Spinal cord (tissue), 10 donors: ENCODE results near the gene CDH23. TPM values are rescaled to one million over a fixed set of nuclear protein-coding genes. Genes with fewer than 3 reads are reported as not detected.

ENCODE experiments used
- DNase-seq, 6 donors: peaks; one replicate each; pipeline versions ENCODE4 v3.0.0 to v3.0.0-alpha.2; 2013 to 2015; ENCODE audit warnings: low spot score in 6 of 6, low read depth in 4 of 6
- H3K27ac ChIP-seq: one replicate; pipeline ENCODE4 v1.5.1; 2013; ENCODE audit warnings: low read depth, low read length, control low read depth
- H3K27me3 ChIP-seq: one replicate; pipeline ENCODE4 v1.6.1; 2013; ENCODE audit warnings: low read length; ENCODE audit not compliant: control insufficient read depth, insufficient read depth
- H3K36me3 ChIP-seq: one replicate; pipeline ENCODE4 v1.6.1; 2013; ENCODE audit warnings: low read length; ENCODE audit not compliant: control insufficient read depth, insufficient read depth
- H3K4me1 ChIP-seq: one replicate; pipeline ENCODE4 v1.6.1; 2013; ENCODE audit warnings: low read length; ENCODE audit not compliant: control insufficient read depth, insufficient read depth
- H3K4me3 ChIP-seq: one replicate; pipeline ENCODE4 v1.5.1; 2013; ENCODE audit warnings: low read depth, low read length, control low read depth
- H3K9me3 ChIP-seq: one replicate; pipeline ENCODE4 v1.6.1; 2013; ENCODE audit warnings: low read length; ENCODE audit not compliant: control insufficient read depth, insufficient read depth
- WGBS: methylation state at CpG from one replicate; pipeline ENCODE4 v1.1.5; 2013; ENCODE audit warnings: missing lambda C conversion rate; ENCODE audit not compliant: insufficient coverage; 5-methylcytosine and 5-hydroxymethylcytosine counted together
- polyA plus RNA-seq, 2 donors: library from polyadenylated mRNA; unstranded; fragments of 120-200 nt; gene quantifications; one replicate each; pipeline ENCODE4 v1.2.1, GENCODE V29; 2013; ENCODE audit not compliant: insufficient read length in 2 of 2
- total RNA-seq, 2 donors: library from RNA; depleted of rRNA in 1 of 2; stranded (reverse); fragments of 120-200 nt in 1 of 2; fragments of >200 nt in 1 of 2; gene quantifications; one replicate each; pipeline versions ENCODE4 v1.2.3 to v1.2.4, GENCODE V29; 2013 to 2014
- donor health status: healthy.

Gene CDH23
- total and polyA plus RNA-seq, 4 donors = 15.6 to 24.2 (median 19.0) TPM

GRCh38 chr10:71840177-71840957 lies 443.6 kb downstream of the CDH23 start:
- peaks cover 10% of the 10 kb centered on the region for H3K36me3 ChIP-seq

GRCh38 chr10:71840958-71841335 lies 444.2 kb downstream of the CDH23 start:
- DNase-seq = peak in 1 of 6 donors; percentile 59
- Histone ChIP-seq H3K27ac (peak overlapping the region; percentile 83), H3K27me3 (no peaks in the 10 kb centered on the region), H3K4me3 (no peak overlapping the region), H3K4me1 (peaks cover 67% of the 10 kb centered on the region), H3K9me3 (no peaks in the 10 kb centered on the region), H3K36me3 (peaks cover 10% of the 10 kb centered on the region)
- 14% methylated on average over 3 of the region's 4 CpGs for WGBS

More at GRCh38 chr10:71840177-71840957, 443.6 kb downstream of the CDH23 start:
- peak overlapping the region; percentile 83 for H3K27ac ChIP-seq
- WGBS = 4% methylated on average over 3 of the region's 6 CpGs
- no peaks in the 10 kb centered on the region for H3K9me3 ChIP-seq
- H3K4me1 ChIP-seq = peaks cover 65% of the 10 kb centered on the region
- no peak overlapping the region for H3K4me3 ChIP-seq
- DNase-seq = peak; percentile 80 to 99 (median 92)
- H3K27me3 ChIP-seq = no peaks in the 10 kb centered on the region

GRCh38 chr10:71842422-71842821 lies 445.7 kb downstream of the CDH23 start:
- Histone ChIP-seq H3K27ac (no peak overlapping the region), H3K4me1 (peaks cover 61% of the 10 kb centered on the region), H3K27me3 (no peaks in the 10 kb centered on the region), H3K36me3 (peaks cover 10% of the 10 kb centered on the region), H3K9me3 (no peaks in the 10 kb centered on the region), H3K4me3 (no peak overlapping the region)
- no peak for DNase-seq
- no CpG with 5 or more reads among the region's 2 CpGs for WGBS

- H3K4me3 ChIP-seq = no peak overlapping the region
- peak overlapping the region; percentile 40 for H3K27ac ChIP-seq
- H3K9me3 ChIP-seq = no peaks in the 10 kb centered on the region
- H3K4me1 ChIP-seq = peaks cover 59% of the 10 kb centered on the region
- no peaks in the 10 kb centered on the region for H3K27me3 ChIP-seq
- no peak for DNase-seq
- 78% methylated on average over 3 of the region's 14 CpGs for WGBS
- H3K36me3 ChIP-seq = peaks cover 5% of the 10 kb centered on the region
These were observed 446.4 kb downstream of the CDH23 start for GRCh38 chr10:71842856-71843686.

- 60% methylated on average over 1 of the region's 2 CpGs for WGBS
- Histone ChIP-seq H3K27me3 (no peaks in the 10 kb centered on the region), H3K4me1 (peaks cover 52% of the 10 kb centered on the region), H3K9me3 (no peaks in the 10 kb centered on the region), H3K36me3 (no peaks in the 10 kb centered on the region), H3K27ac (no peak overlapping the region), H3K4me3 (no peak overlapping the region)
- no peak for DNase-seq
These were observed 447.4 kb downstream of the CDH23 start for GRCh38 chr10:71844084-71844483.

GRCh38 chr10:71844695-71845094 lies 448.0 kb downstream of the CDH23 start:
- Histone ChIP-seq H3K9me3 (no peaks in the 10 kb centered on the region), H3K27ac (no peak overlapping the region), H3K4me3 (no peak overlapping the region), H3K4me1 (peaks cover 51% of the 10 kb centered on the region), H3K36me3 (no peaks in the 10 kb centered on the region), H3K27me3 (no peaks in the 10 kb centered on the region)
- no peak for DNase-seq
- WGBS = no CpG with 5 or more reads among the region's 2 CpGs

- Histone ChIP-seq H3K27me3 (no peaks in the 10 kb centered on the region), H3K9me3 (no peaks in the 10 kb centered on the region), H3K4me3 (no peak overlapping the region), H3K4me1 (peaks cover 46% of the 10 kb centered on the region), H3K36me3 (no peaks in the 10 kb centered on the region), H3K27ac (no peak overlapping the region)
- no peak for DNase-seq
- 64% methylated on average over 5 of the region's 11 CpGs for WGBS
These were observed 449.0 kb downstream of the CDH23 start for GRCh38 chr10:71845410-71846405.

- Histone ChIP-seq H3K4me3 (no peak overlapping the region), H3K36me3 (no peaks in the 10 kb centered on the region), H3K27me3 (no peaks in the 10 kb centered on the region), H3K4me1 (peaks cover 40% of the 10 kb centered on the region), H3K27ac (peak overlapping the region; percentile 1), H3K9me3 (no peaks in the 10 kb centered on the region)
- WGBS = 95% methylated on average over 2 of the region's 3 CpGs
- no peak for DNase-seq
These were observed 450.1 kb downstream of the CDH23 start for GRCh38 chr10:71846816-71847215.

- Histone ChIP-seq H3K27ac (no peak overlapping the region), H3K27me3 (no peaks in the 10 kb centered on the region), H3K36me3 (no peaks in the 10 kb centered on the region), H3K4me3 (no peak overlapping the region), H3K4me1 (peaks cover 39% of the 10 kb centered on the region), H3K9me3 (no peaks in the 10 kb centered on the region)
- DNase-seq = no peak
- WGBS = 93% methylated on average over 5 of the region's 8 CpGs
These were observed 450.7 kb downstream of the CDH23 start for GRCh38 chr10:71847418-71847817.
